Coronary artery (tissue), 2 donors: Measurements from ENCODE around the gene FTH1.

Source experiments
- DNase-seq: peaks from one replicate; pipeline ENCODE4 v3.0.0-alpha.2; 2017; ENCODE audit warnings: low spot score
- H3K27ac ChIP-seq, 2 donors: fragments of 200-600 bp; sonication (generic); one replicate each; pipeline ENCODE4 v1.5.1; 2016 to 2019
- H3K4me3 ChIP-seq: fragments of 200-600 bp; sonication (generic); 2 replicates; pipeline ENCODE4 v1.5.1; 2016; ENCODE audit warnings: mild to moderate bottlenecking, moderate library complexity
- TF ChIP-seq, protein P1 (sequence below): fragments of 200-600 bp; sonication (generic); IDR thresholded peaks from one replicate; pipeline ENCODE4 v1.5.1; 2019; ENCODE audit warnings: antibody characterized with exemption

FTH1 gene

DNA sequence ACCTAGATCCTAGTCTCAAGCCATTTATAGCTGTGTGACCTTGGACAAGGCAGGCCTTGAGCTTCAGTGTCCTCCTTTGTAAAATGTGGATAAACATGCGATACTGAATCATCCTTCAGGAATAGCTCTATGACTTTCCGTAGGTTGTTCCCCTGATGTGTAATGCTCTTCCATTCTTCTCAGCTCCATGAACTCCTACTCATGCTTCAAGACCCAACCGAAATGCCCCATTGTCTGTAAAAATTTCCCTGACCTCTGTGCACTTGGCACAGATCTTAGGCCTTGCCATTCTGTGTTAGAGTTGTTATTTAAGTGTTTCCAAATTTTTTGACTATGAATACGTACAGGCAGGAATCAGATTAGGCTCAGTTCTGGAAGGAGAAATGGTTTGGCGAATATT, 20.5 kb downstream of the FTH1 start:
- H3K27ac ChIP-seq = peak overlapping the region in 1 of 2 donors; percentile 58
- TF ChIP-seq, protein P1, sequence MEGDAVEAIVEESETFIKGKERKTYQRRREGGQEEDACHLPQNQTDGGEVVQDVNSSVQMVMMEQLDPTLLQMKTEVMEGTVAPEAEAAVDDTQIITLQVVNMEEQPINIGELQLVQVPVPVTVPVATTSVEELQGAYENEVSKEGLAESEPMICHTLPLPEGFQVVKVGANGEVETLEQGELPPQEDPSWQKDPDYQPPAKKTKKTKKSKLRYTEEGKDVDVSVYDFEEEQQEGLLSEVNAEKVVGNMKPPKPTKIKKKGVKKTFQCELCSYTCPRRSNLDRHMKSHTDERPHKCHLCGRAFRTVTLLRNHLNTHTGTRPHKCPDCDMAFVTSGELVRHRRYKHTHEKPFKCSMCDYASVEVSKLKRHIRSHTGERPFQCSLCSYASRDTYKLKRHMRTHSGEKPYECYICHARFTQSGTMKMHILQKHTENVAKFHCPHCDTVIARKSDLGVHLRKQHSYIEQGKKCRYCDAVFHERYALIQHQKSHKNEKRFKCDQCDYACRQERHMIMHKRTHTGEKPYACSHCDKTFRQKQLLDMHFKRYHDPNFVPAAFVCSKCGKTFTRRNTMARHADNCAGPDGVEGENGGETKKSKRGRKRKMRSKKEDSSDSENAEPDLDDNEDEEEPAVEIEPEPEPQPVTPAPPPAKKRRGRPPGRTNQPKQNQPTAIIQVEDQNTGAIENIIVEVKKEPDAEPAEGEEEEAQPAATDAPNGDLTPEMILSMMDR = no peak
- no peak for DNase-seq
- H3K4me3 ChIP-seq = no peak overlapping the region

DNA sequence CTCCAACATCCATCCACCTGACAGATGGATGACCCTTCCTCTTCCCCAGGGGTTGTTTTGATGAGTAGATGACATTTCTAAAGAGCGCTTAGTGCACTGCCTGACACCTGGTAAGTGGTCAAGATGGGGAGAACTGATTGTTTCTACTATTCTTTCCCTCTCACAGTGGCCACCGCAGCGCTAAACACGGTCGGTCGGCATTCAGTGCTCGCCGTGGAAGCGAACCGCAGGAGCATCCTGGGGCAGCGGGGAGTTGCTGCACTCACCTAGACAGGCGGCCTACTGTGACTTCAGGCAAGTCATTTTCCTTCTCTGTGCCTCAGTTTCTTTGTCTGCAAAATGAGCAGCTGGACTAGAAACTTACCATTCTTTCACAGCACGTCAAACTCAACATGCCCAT, 22.2 kb downstream of the FTH1 start:
- H3K4me3 ChIP-seq = no peak overlapping the region
- no peak for DNase-seq
- TF ChIP-seq, protein P1 = no peak
- no peak overlapping the region for H3K27ac ChIP-seq

DNA sequence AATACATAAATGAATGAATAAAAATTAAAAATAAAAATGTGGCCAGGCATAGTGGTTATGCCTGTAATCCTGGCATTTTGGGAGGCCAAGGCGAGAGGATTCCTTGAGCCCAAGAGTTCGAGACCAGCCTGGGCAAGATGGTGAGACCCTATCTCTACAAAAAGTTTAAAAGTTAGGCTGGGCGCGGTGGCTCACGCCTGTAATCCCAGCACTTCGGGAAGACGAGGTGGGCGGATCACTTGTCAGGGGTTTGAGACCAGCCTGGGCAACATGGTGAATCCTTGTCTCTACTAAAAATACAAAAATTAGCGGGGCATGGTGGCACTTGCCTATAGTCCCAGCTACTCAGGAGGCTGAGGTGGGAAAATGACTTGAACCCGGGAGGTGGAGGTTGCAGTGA, 27.0 kb downstream of the FTH1 start:
- DNase-seq = no peak
- H3K27ac ChIP-seq = no peak overlapping the region
- TF ChIP-seq, protein P1 = no peak
- H3K4me3 ChIP-seq = no peak overlapping the region

DNA sequence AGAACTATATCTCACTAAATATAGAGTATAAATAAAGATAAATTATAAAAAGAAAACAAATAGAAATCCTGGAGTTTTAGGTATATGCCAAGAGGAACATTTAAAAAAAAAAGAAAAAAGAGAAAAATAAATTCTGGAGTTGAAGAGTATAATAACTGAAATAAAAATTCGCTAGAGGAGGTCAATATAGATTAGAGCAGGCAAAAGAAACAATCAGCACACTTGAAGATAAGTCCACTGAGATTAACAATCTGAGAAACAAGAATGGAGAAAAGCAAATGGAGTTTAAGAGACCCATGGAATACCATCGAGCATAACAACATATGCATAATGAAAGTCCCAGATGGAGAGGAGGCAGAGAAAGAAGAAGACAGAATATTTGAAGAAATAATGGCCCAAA, 31.6 kb downstream of the FTH1 start:
- H3K27ac ChIP-seq = no peak overlapping the region
- H3K4me3 ChIP-seq = no peak overlapping the region
- DNase-seq = no peak
- TF ChIP-seq, protein P1 = no peak

DNA sequence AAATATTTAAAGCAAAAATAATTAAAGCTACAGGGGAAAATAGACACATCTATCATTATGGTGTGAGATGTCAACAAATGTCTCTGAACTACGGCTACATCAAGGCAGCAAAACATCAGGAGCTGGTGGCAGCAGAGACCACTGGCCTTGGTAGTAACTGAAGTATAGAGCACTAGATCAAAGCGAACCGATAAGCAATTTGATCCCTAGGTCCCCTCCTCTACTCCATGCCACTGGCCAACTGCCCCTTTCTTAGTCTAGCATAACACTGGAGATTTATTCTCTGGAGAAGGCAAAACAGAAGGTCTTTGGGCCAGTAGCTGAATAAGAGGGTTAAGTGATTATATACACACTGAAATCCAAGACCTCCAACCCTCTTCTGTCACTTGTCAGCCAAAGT, 36.5 kb downstream of the FTH1 start:
- TF ChIP-seq, protein P1 = no peak
- no peak for DNase-seq
- Histone ChIP-seq H3K4me3 (no peak overlapping the region), H3K27ac (no peak overlapping the region)

DNA sequence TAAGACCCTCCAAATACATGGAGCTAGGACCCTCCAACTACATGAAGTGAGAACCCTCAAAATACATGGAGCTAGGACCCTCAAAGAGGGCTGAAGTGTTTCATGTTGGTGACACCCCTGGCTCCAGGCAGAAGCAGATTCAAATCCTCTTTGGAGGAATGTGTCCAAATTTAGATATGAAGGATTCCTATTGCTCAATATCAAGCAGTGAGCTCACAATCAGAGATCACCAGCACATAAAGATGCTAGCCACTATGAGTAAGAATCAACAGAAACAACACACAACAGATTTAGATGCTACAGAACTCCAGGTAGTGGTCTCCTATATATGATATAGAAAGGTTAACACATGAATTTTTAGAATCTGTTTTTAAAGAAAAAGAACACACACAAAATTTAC, 38.8 kb downstream of the FTH1 start:
- no peak overlapping the region for H3K4me3 ChIP-seq
- H3K27ac ChIP-seq = no peak overlapping the region
- TF ChIP-seq, protein P1 = no peak
- no peak for DNase-seq

DNA sequence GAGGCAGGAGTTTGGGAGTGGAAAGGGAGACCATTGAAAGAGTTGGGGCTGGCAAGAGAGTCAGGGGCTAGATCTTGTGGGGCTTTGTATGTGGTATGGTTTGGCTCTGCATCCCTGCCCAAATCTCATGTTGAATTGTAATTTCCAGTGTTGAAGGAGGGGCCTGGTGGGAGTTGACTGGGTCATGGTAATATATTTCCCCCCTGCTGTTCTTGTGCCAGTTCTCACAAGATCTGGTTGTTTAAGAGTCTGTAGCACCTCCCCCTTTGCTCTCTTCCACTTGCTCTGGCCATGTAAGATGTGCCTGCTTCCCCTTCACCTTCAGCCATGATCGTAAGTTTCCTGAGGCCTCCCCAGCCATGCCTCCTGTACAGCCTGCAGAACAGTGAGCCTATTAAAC, 39.9 kb downstream of the FTH1 start:
- Histone ChIP-seq H3K27ac (no peak overlapping the region), H3K4me3 (no peak overlapping the region)
- TF ChIP-seq, protein P1 = no peak
- DNase-seq = no peak
